Stimulated activated CD4-positive, alpha-beta T cell treated with anti-CD3 and anti-CD28 coated beads, Interleukin-2, amount 100 ng/mL, for 48 hours (primary cell): ENCODE measurements around the gene FAIM2.

Experiments
- DNase-seq, 2 donors: peaks; one replicate each; pipeline ENCODE4 v3.0.0-alpha.2; 2020

FAIM2 gene

GRCh38 chr12:49854976-49855375 lies 48.7 kb downstream of the FAIM2 start:
- no peak for DNase-seq

GRCh38 chr12:49853671-49854070 lies 50.0 kb downstream of the FAIM2 start:
- DNase-seq, result no peak

- DNase-seq, result no peak
Measured at GRCh38 chr12:49847161-49847560, 56.5 kb downstream of the FAIM2 start.

- no peak for DNase-seq
Measured at GRCh38 chr12:49846032-49846431, 57.7 kb downstream of the FAIM2 start.

- DNase-seq, result no peak
Measured at GRCh38 chr12:49843876-49844437, 59.7 kb downstream of the FAIM2 start.

- no peak for DNase-seq
Measured at GRCh38 chr12:49843411-49843810, 60.3 kb downstream of the FAIM2 start.

GRCh38 chr12:49842519-49843352 lies 61.0 kb downstream of the FAIM2 start, which contains the start of gene BCDIN3D:
BCDIN3D (minus strand) TSS chr12:49843106; CDS start chr12:49843087, 19 bp downstream.
- peak; percentile 93 to 95 for DNase-seq

GRCh38 chr12:49838973-49839633 lies 64.6 kb downstream of the FAIM2 start:
- no peak for DNase-seq

GRCh38 chr12:49832836-49833421 lies 70.8 kb downstream of the FAIM2 start:
- DNase-seq, result no peak

- DNase-seq, result no peak
Measured at GRCh38 chr12:49831717-49832116, 72.0 kb downstream of the FAIM2 start.

- DNase-seq, result peak; percentile 89 to 91
Measured at GRCh38 chr12:49828133-49829091, 75.3 kb downstream of the FAIM2 start, which contains the start of gene NCKAP5L. NCKAP5L (minus strand) TSS chr12:49828413; CDS start chr12:49804044, 24,369 bp downstream.

- DNase-seq, result peak; percentile 19 to 27
Measured at GRCh38 chr12:49827401-49828099, 76.2 kb downstream of the FAIM2 start.

GRCh38 chr12:49827051-49827400 lies 76.7 kb downstream of the FAIM2 start:
- no peak for DNase-seq

- DNase-seq, result no peak
Measured at GRCh38 chr12:49825971-49826421, 77.7 kb downstream of the FAIM2 start.

GRCh38 chr12:49825360-49825970 lies 78.2 kb downstream of the FAIM2 start:
- DNase-seq, result no peak

- DNase-seq, result no peak
Measured at GRCh38 chr12:49824895-49825294, 78.8 kb downstream of the FAIM2 start.

- no peak for DNase-seq
Measured at GRCh38 chr12:49824416-49824815, 79.3 kb downstream of the FAIM2 start.

GRCh38 chr12:49823951-49824350 lies 79.7 kb downstream of the FAIM2 start:
- DNase-seq, result no peak

GRCh38 chr12:49823350-49823749 lies 80.3 kb downstream of the FAIM2 start:
- DNase-seq, result no peak

GRCh38 chr12:49821373-49822287 lies 82.1 kb downstream of the FAIM2 start:
- no peak for DNase-seq
